HAP-1 (cell line): ENCODE data around the gene SLC37A2.

ENCODE experiments used
- DNase-seq, 2 experiments: peaks; one replicate each; pipeline ENCODE4 v3.0.0-alpha.2; 2016 to 2020; ENCODE audit warnings: low spot score in 2 of 2
- H3K27me3 ChIP-seq: fragments of 250-450 bp; sonication (Bioruptor Pico); 2 replicates; pipeline ENCODE4 v1.5.1; 2020; ENCODE audit warnings: low read depth, mild to moderate bottlenecking, moderate library complexity
- H3K36me3 ChIP-seq: fragments of 250-450 bp; sonication (Bioruptor Pico); replicated peaks from 2 replicates; pipeline ENCODE4 v1.5.1; 2020; ENCODE audit warnings: mild to moderate bottlenecking
- H3K4me1 ChIP-seq: fragments of 250-450 bp; sonication (Bioruptor Pico); 2 replicates; pipeline ENCODE4 v1.5.1; 2020; ENCODE audit warnings: mild to moderate bottlenecking
- H3K4me3 ChIP-seq: fragments of 250-450 bp; sonication (Bioruptor Pico); 2 replicates; pipeline ENCODE4 v1.5.1; 2020; ENCODE audit warnings: mild to moderate bottlenecking, moderate library complexity
- H3K9me3 ChIP-seq: fragments of 250-450 bp; sonication (Bioruptor Pico); 2 replicates; pipeline ENCODE4 v1.5.1; 2020; ENCODE audit warnings: mild to moderate bottlenecking, moderate library complexity
- in situ Hi-C: fragments of 300-500 bp; cut with MboI; formaldehyde crosslinking; loops from 3 replicates; pipeline ENCODE4 v1.14.3; 2020; ENCODE audit warnings: low sequenced_read_pairs, inconsistent platforms, mixed read lengths

The SLC37A2 gene

DNA sequence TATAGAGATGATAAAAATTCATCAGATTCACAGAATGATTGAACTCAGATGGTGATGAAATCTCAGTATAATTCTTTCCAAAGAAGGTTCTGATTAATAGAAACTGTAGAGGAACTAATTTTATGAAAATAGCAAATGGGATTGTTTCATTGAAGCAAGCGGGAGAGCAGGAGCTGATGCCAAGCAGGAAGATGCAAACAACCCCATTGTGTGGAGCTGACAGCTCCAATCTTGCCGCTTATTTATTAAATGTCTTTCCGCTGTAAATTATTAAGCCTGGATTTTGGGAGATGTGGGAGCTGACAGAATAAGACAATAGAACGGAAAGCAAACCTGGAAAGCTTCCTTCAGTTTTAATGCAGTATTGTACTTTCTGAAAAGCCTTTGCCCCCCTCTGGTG lies 54.3 kb downstream of the SLC37A2 start:
- DNase-seq = no peak
- in situ Hi-C loops = no loop called here
- no peaks in the 10 kb centered on the region for H3K27me3 ChIP-seq
- no peaks in the 10 kb centered on the region for H3K36me3 ChIP-seq
- no peak overlapping the region for H3K4me3 ChIP-seq
- no peaks in the 10 kb centered on the region for H3K9me3 ChIP-seq
- no peaks in the 10 kb centered on the region for H3K4me1 ChIP-seq

GRCh38 chr11:125123194-125123946 lies 60.3 kb downstream of the SLC37A2 start:
- Histone ChIP-seq H3K27me3 (peaks cover 3% of the 10 kb centered on the region; the same call in 1 of the 2 replicates), H3K36me3 (no peaks in the 10 kb centered on the region), H3K4me3 (no peak overlapping the region), H3K4me1 (no peaks in the 10 kb centered on the region), H3K9me3 (no peaks in the 10 kb centered on the region)
- no peak for DNase-seq
- in situ Hi-C loops = no loop called here

DNA sequence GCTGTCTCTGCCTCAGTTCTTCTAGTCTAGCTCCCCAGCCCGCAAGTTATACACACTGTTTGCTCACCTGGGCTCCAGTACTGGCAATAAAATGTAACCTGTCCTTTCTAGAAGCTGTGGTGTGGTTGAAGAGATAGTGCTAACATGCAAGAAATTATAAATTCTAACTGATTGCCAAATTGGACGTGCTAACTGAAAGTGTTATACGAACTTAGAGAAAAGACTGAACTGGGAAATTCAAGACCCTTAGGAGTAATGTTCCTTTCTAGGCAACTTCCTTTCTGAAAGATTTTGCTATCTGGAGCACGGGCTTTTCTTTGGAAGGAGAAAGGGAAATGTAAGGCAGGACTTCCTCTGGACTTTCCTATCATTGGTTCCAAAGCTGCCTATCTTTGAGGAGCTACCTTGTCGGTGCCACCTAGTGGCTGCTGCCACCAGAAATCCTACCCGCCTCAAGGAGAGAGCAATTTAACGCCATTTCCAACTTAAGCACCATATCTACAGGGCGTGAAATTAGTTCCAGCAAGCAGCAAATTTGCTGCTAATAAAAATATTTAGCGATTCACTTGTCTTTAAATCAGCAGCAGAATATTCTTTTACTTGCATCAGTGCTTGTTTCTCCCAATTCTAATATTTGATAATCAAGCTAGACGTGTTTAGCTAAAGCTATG lies 61.0 kb downstream of the SLC37A2 start:
- H3K27me3 ChIP-seq = peaks cover 6% of the 10 kb centered on the region
- no peaks in the 10 kb centered on the region for H3K9me3 ChIP-seq
- in situ Hi-C loops = no loop called here
- H3K4me3 ChIP-seq = no peak overlapping the region
- peak; percentile 63 to 73 for DNase-seq
- H3K4me1 ChIP-seq = no peaks in the 10 kb centered on the region
- H3K36me3 ChIP-seq = no peaks in the 10 kb centered on the region

- DNase-seq = no peak
- in situ Hi-C loops = no loop called here
- Histone ChIP-seq H3K4me3 (no peak overlapping the region), H3K4me1 (no peaks in the 10 kb centered on the region), H3K9me3 (no peaks in the 10 kb centered on the region), H3K27me3 (peaks cover 9% of the 10 kb centered on the region), H3K36me3 (no peaks in the 10 kb centered on the region)
These were observed 61.5 kb downstream of the SLC37A2 start for GRCh38 chr11:125124618-125124992.

- H3K9me3 ChIP-seq = no peaks in the 10 kb centered on the region
- H3K36me3 ChIP-seq = no peaks in the 10 kb centered on the region
- DNase-seq = no peak
- H3K4me1 ChIP-seq = no peaks in the 10 kb centered on the region
- no peak overlapping the region for H3K4me3 ChIP-seq
- in situ Hi-C loops = no loop called here
- peaks cover 9% of the 10 kb centered on the region for H3K27me3 ChIP-seq
These were observed 65.3 kb downstream of the SLC37A2 start for GRCh38 chr11:125128450-125128849.

DNA sequence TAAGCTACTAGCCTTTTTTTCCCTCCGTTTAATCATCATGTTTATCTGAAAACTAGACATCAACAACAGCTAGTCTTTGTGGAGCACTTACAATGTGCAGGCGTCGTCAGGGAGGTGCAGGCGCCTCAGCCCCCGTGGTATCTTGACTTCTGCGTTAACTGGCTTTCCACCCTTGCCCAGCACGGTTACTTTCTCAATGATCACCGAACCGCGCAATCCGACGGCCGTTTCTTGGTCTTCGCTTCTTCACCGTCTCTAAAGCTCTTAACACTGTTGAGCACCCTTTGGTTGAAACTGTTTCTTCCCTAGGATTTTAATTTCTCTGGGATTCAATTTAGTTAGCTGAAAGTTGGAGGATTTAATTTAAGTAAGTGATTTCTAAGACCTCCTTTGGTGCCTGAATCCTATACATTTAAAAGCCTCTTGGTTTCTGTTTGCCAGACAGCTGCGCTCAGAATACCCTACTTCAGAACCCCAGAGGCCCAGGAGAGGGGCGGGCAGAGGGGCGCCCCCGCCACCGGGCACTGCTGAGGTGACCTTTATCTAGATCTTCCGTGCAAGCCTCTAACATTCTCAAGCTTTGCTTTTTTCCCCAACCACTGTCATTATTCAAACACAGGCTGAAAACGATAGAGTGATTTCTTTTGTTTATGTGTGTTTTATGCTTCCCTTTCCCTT lies 66.3 kb downstream of the SLC37A2 start:
- H3K4me1 ChIP-seq = no peaks in the 10 kb centered on the region
- no peaks in the 10 kb centered on the region for H3K36me3 ChIP-seq
- in situ Hi-C loops = no loop called here
- peaks cover 9% of the 10 kb centered on the region for H3K27me3 ChIP-seq
- DNase-seq = no peak
- no peaks in the 10 kb centered on the region for H3K9me3 ChIP-seq
- no peak overlapping the region for H3K4me3 ChIP-seq

- Histone ChIP-seq H3K4me3 (no peak overlapping the region), H3K27me3 (peaks cover 9% of the 10 kb centered on the region), H3K9me3 (no peaks in the 10 kb centered on the region), H3K36me3 (no peaks in the 10 kb centered on the region), H3K4me1 (no peaks in the 10 kb centered on the region)
- in situ Hi-C loops = no loop called here
- DNase-seq = no peak
These were observed 69.0 kb downstream of the SLC37A2 start for GRCh38 chr11:125132071-125132470.

DNA sequence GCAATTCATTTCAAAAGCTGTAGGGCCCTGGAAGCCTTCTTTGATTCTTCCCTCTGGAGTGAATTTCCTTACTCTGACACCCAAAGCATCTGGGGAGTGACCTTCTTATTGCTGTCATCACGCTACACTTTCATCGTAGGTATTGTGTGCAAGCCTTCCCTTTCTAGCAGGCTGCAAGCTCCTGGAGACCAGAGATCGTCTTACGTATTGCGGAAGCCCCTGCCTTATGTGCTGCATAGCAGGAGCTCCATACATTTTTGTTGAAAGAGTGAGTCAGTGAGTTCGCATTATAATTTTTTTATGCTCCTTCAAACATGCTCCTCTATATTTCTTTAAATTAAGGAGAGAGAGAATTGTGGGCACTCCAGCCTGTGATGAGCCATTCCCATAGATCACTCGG lies 69.5 kb downstream of the SLC37A2 start:
- H3K9me3 ChIP-seq = no peaks in the 10 kb centered on the region
- DNase-seq = no peak
- H3K27me3 ChIP-seq = peaks cover 9% of the 10 kb centered on the region
- H3K4me3 ChIP-seq = no peak overlapping the region
- in situ Hi-C loops = no loop called here
- no peaks in the 10 kb centered on the region for H3K36me3 ChIP-seq
- no peaks in the 10 kb centered on the region for H3K4me1 ChIP-seq

- Histone ChIP-seq H3K36me3 (no peaks in the 10 kb centered on the region), H3K4me1 (peaks cover 10% of the 10 kb centered on the region), H3K27me3 (no peaks in the 10 kb centered on the region), H3K9me3 (no peaks in the 10 kb centered on the region), H3K4me3 (no peak overlapping the region)
- in situ Hi-C loops = no loop called here
- DNase-seq = no peak
These were observed 72.9 kb downstream of the SLC37A2 start for GRCh38 chr11:125136001-125136400.

- Histone ChIP-seq H3K9me3 (no peaks in the 10 kb centered on the region), H3K4me3 (no peak overlapping the region), H3K36me3 (no peaks in the 10 kb centered on the region), H3K4me1 (peaks cover 20% of the 10 kb centered on the region), H3K27me3 (no peaks in the 10 kb centered on the region)
- no peak for DNase-seq
- in situ Hi-C loops = no loop called here
These were observed 75.9 kb downstream of the SLC37A2 start for GRCh38 chr11:125138966-125139365.

GRCh38 chr11:125139778-125140177 lies 76.7 kb downstream of the SLC37A2 start:
- Histone ChIP-seq H3K4me3 (no peak overlapping the region), H3K4me1 (peaks cover 20% of the 10 kb centered on the region), H3K27me3 (no peaks in the 10 kb centered on the region), H3K9me3 (no peaks in the 10 kb centered on the region), H3K36me3 (no peaks in the 10 kb centered on the region)
- DNase-seq = no peak
- in situ Hi-C loops = loop anchor here (10.0 kb wide), 1 partner anchor 45 kb away; no protein-coding TSS in a partner anchor
